HG03097 (cell line): ENCODE data around the gene CRELD2.
A peak's percentile ranks its signal among the peaks of the same experiment; 100 is the strongest.

Source experiments
- ATAC-seq: cut with Tn5 transposase; IDR thresholded peaks from one replicate; pipeline ENCODE4 v1.9.1; 2021; ENCODE audit not compliant: unreplicated experiment, low FRiP score

The CRELD2 gene

DNA sequence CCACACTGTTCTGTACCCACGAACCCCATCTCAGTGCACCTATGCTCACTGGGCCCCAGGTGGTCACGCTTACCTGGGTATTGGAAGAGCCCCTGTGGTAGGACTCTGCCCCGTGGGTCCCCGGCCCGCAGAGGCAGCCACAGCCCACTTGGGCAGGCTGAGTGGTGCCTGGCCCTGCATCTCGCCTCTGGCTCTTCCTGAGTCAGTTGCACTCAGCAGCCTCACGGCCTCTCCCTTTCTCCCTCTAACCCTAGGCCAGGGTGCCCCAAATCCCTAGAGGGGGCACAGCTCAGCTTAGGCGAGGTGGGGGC is 9.7 kb downstream of the CRELD2 start:
- no peak for ATAC-seq

GRCh38 chr22:49928555-49929210 is 10.2 kb downstream of the CRELD2 start:
- no peak for ATAC-seq

DNA sequence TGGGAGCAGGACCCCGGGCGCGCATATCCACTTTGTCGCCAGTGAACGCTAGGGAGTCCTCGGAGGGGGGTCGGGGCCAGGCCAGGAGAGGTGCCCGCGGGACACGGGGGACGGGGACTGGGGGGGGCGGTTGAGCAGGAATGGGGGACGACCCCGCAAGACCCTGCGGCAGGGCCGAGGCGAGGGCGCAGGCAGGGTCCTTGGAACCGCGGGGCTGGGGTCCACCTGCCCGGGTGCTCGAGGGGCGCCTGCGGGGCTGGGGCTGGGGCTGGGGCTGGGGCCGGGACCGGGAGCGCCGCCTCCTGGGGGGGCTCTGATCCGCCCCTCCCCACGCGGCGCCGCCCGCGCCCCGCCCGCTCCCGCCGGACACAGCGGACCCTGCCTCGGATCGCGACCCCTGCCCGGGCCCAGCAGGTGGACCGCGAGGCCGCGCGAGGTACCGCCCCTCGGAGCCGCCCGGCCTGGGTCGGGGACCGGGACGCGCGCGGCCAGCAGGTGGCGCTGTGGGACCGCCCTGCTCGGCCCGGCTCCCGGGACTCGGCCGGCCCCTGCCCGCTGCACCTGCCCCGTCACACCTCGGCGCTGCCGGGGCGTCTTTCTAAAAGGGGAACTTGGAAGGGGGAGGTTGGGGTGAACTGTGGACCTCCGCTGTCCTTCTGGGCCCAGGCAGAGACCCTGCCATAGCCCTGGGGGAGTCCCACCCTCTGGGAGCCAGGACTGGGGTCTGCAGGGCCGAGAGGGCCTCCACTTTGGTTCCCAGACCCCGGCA is 11.0 kb downstream of the CRELD2 start:
- peak; percentile 39 for ATAC-seq

GRCh38 chr22:49929994-49930575 is 11.7 kb downstream of the CRELD2 start:
- no peak for ATAC-seq

DNA sequence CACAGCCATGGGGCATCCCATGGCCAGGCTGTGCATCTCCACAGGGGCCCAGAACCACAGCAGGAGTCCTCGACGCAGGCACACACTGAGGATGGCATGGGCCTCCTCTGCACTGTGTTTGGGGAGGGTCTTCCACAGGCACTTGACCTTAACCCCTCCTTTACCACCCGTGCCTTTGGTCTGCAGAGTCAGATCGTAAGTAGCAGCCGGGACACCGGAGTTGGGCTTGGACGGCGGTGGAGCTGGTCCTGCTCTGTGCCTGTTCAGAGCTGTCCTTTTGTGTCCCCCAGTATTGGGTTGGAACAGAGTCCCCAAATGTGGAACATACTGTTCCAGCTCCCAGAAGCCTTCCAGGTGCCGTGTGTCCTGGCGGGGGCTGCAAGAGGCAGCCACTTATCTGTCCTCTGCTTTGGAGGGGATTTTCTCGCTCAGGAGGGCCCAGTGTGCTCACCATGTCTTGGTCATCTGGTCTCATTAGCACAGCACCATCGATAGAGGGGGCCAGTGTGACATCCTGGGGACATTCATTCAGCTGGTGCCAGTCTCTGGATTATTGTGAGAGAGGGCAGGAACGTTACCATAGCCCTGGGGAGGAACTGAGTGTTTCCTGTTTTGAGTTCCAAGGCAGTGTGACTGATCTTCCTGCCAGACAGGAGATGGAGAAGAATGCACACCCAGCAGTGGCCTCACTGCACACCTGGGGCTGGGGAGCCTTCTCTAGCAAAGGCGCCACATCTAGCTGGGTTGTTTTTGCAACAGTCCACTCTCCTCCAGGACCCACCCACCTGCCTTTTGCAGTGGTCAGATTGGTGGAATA is 12.4 kb downstream of the CRELD2 start:
- peak; percentile 30 for ATAC-seq

DNA sequence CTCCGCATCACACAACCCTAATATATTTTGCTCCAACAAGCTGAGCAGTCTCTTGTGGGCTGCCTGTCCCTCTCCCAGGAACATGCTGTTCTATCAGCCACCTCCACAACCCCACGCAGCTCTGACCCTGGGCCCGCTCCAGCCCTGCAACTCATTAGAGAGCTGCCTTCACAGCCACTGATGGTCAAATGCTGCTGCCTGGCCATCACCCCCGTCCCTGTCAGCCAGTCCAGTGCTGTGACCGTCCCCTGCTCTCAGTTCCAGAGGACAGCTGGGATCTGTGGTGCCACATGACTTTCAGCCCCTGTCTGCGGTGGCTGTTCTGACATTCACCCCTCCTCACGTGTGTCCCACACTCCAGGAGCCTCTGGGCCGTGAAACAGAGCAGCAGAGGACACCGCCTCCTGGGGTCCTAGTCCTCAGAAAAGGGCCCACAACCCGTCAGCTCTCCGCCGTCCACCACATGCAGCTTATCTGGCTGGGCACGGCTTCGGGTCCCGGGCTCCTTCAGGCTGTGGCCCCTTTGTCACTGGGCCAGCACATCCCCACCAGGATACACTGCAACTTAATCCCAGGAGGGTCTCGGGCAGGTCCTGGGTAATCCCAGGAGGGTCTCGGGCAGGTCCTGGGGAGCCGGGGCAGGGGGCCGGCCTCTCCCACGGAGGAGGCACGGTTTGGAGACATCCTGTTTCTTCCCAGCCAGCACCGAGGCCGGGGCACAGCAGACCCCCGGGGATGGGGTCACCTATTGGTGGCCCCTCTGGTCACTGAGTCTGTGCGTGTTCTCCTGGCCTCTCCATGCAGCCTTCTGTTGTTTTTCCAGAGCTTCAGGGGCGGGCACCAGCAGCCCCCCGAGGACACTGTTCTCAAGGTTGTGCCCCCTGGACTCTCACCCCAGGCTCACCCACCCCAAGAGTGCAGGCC is 15.1 kb downstream of the CRELD2 start:
- ATAC-seq: no peak

- ATAC-seq: no peak
Observed at GRCh38 chr22:49934160-49934890, 15.9 kb downstream of the CRELD2 start.

DNA sequence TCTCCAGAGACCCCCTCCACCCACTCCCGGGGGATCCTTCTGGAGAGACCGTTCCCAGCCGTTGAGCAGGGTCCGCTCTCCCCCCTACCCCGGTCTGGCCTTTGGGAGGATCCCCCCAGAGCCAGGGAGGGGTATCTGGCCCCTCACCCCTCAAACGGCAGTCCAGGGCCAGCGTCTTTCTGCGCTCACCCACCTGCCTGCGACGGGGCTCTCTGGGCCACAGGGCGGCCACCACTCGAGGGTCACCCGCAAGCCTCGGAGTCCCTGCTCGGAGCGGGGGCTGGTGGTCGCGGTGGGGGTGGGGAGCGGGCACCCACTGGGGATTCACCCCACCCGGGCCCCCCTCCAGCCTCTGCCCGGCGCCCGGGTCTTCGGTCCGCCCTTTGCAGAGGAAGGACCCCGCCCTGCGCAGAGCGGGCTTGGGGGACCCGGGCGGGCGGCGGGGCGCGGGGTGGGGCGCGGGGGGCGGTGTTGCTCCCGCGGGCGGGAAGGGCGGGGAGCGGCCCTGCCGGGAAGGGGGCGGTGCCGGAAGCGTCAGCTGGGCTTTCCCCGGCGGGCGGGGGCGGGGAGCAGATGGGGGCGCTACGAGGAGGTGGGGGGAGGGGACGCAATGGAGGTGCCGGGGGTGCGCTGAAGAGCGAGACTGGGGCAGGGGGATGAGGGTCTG is 16.6 kb downstream of the CRELD2 start:
- no peak for ATAC-seq

GRCh38 chr22:49935561-49935960 is 17.1 kb downstream of the CRELD2 start:
- ATAC-seq: no peak

DNA sequence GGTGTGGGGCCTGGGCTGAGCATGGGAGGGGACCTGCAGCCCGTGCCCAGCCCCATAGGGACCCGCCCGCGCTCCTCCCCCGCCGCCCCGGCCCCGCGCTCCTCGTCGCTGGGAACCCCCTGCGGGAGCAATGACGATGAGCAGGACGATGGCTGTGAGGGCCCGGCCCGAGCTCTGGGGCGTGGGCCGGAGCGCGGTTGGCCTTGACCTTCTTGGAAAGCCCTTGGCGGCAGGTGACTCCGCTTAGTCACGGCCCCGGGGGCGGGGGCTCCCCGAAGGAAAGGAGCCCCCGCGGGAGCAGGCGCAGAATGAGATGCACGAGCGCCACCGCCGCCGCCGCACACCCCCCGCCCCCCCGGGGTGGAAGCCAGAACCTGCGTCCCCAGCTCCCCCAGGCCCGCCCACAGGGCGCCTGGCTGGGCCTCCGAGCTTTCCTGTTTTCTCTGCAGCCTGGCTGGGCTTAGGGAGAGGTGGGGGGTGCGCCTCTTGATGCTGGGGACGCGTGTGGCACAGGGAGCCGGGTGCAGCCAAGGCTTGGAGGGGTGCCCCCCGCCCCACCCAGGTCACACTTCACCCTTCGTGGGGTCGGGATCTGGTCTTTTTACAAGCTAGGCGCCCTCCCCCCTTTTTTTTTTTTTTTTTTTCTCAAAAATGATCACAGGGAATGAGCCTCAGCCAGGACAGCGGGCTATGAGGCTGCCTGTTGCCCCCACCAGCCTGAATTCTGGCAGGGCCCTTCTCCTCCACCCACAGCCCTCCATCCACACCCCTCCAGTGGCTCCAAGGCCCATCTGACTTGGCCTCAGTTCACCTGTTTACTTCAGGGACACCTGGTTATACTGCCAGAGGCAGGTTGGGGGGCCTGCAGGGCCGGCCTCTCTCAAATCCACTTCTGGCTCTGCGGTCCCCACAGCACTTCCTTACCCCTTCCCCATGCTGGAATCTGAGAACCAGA is 17.9 kb downstream of the CRELD2 start:
- peak; percentile 53 for ATAC-seq

GRCh38 chr22:49936973-49937757 is 18.7 kb downstream of the CRELD2 start:
- ATAC-seq: no peak

DNA sequence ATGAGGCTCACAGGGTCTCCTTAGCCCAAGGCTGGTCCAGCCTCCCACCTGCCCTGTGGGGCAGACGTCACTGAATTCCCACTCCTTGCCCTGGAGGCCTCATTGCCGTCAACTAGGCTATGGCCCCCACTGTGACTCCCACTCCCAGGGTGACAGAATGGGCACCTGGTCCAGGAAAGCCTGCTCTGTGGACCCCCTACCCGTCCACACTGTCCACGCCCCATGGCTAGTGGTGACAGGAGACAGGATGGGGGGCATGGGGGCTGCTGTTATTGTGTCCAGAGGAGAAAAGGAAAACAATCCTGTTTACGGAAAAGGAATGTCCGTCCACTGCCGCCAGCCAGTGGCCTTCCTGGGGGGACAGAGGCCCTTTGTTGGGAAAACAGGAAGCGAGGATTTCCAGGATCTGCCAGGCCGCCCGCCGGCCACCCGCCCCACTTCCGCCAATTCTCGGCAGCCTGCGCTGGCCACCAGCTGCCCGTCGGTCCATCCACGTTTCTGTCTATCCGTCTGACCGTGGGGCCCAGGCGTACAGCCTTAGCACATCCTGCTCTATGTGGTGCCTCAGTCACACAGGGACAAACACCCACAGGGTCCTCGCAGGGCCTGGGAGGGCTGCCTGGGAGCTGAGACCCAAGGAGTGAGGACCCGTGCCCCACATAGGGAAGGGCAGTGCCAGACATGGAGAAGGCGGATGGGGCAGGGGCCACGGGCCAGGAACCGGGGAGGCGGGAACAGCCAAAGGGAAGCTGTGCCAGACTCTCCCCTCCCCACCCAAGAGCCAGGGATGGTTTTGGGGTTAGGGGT is 19.5 kb downstream of the CRELD2 start:
- ATAC-seq: no peak

DNA sequence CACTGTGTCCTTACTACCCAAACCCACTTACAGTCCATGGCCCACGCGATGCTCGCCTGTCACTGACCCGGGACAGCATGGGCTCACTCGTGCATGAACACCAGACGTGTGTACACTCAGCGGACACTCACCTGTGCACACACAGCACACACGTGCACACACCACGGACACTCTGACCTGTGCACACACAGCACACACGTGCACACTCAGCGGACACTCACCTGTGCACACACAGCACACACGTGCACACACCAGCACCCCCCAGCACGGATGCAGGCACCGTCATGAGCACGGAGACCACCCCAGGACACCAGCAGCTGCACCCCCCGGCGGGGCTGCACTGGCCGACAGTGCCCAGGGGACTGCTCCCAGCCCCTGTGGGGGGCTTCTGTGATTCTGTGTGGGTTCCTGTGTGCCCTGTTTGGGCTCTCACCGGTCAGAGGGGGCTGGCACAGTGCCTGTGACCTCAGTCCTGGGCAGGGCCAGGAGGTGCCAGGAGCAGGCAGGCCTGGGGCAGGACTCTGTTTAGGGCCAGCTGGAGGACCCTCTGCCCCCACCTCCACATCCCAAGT is 20.2 kb downstream of the CRELD2 start:
- ATAC-seq: no peak

DNA sequence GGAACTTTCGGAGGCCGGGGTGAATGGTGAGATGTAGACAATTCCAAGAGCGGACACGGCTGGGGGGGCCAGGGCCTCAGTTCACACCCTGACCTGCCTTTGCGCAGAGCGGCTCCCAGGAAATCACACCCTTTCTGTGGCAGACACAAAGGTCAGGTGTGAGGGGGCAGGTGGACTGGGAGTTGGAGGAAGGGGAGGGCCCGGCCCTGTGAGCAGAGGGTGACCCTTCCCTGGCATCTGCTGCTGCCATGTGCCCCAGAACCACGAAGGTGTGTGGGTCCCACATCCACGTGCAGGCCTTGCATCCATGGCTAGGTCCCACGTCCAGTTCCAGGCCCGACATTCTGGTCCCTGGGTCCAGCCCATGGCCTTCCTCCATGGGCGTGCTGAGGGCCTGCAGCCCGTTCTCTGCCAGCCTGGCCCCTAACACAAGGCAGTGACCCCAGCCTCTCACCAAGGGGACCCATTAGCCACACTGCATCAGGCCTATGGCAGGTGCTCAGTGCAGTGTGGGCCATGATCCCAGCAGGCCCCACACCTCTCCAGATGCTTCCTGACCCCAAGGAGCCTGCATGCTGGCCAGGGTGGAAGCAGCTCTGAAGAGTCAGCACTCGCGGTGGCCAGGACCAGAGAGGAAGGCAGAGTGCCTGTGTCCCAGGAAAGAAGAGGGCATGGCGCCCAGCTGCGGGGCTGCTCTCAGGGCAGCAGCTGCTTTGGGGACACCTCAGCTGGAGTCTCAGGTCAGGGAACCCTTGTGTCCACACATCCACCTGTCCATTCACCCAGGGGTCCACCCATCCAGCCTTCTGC is 23.3 kb downstream of the CRELD2 start:
- no peak for ATAC-seq
